Panc1 (cell line): ENCODE measurements around the gene TECPR2. TPM values are rescaled to one million over a fixed set of nuclear protein-coding genes. Genes with fewer than 3 reads are reported as not detected.

Experiments
- ATAC-seq: fragments of 200-7000 bp; cut with Tn5 transposase; 2 replicates; pipeline ENCODE4 v1.9.1; 2020; ENCODE audit warnings: mild to moderate bottlenecking, moderate library complexity
- BruUV-seq: library from RNA; stranded (reverse); fragments of 400-500 nt; replicated peaks from 2 replicates; lab custom pipeline; 2021; lab: Mats Ljungman, UMichigan
- CTCF ChIA-PET: fragments of 300-600 bp; sonication (Branson Sonifier 250); formaldehyde crosslinking; loops from one replicate; lab custom pipeline; 2022; ENCODE audit warnings: antibody characterized with exemption; lab: Charles Lee
- POLR2A ChIA-PET: fragments of 300-600 bp; sonication (Branson Sonifier 250); formaldehyde crosslinking; loops from one replicate; lab custom pipeline; 2022; ENCODE audit warnings: antibody characterized with exemption; lab: Charles Lee
- DNase-seq: peaks from one replicate; pipeline ENCODE4 v3.0.0-alpha.2; 2010; ENCODE audit warnings: low read depth, low spot score
- H3K27ac ChIP-seq: 2 replicates; pipeline ENCODE4 v1.5.1; 2011; ENCODE audit warnings: mild to moderate bottlenecking, low read length, inconsistent platforms
- H3K27me3 ChIP-seq: fragments of 200-500 bp; sonication (Bioruptor generic); 2 replicates; pipeline ENCODE4 v1.6.0; 2014; ENCODE audit warnings: low read length, inconsistent platforms; ENCODE audit not compliant: control insufficient read depth, insufficient read depth
- H3K36me3 ChIP-seq: fragments of 200-500 bp; sonication (Bioruptor generic); 2 replicates; pipeline ENCODE4 v1.5.1; 2014; ENCODE audit warnings: inconsistent platforms, mild to moderate bottlenecking, low read length, moderate library complexity; ENCODE audit not compliant: control insufficient read depth, insufficient read depth
- H3K4me1 ChIP-seq: 2 replicates; pipeline ENCODE4 v1.5.1; 2011; ENCODE audit warnings: inconsistent platforms, mild to moderate bottlenecking, low read length, moderate library complexity; ENCODE audit not compliant: control insufficient read depth, insufficient read depth
- H3K4me3 ChIP-seq, 2 experiments: 2 replicates each; pipeline ENCODE4 v1.5.1; 2011 to 2012; ENCODE audit warnings: low read depth in 2 of 2, low read length in 2 of 2, mild to moderate bottlenecking in 2 of 2, inconsistent platforms in 1 of 2, moderate library complexity in 1 of 2
- H3K9me3 ChIP-seq: fragments of 200-500 bp; sonication (Bioruptor generic); 2 replicates; pipeline ENCODE4 v1.5.1; 2014; ENCODE audit warnings: low read depth, mild to moderate bottlenecking, inconsistent platforms, low read length, moderate library complexity; ENCODE audit not compliant: control insufficient read depth, insufficient read depth
- CTCF ChIP-seq: fragments of 450-650 bp; IDR thresholded peaks from 2 replicates; pipeline ENCODE4 v1.5.1; 2017; ENCODE audit warnings: mild to moderate bottlenecking
- POLR2AphosphoS5 ChIP-seq: IDR thresholded peaks from 2 replicates; pipeline ENCODE4 v1.6.1; 2012; ENCODE audit warnings: mild to moderate bottlenecking, low read depth, low read length, moderate library complexity
- REST ChIP-seq, 2 experiments: IDR thresholded peaks; 2 replicates each; pipeline ENCODE4 v1.6.1; 2011 to 2012; ENCODE audit warnings: low read depth in 2 of 2, control low read depth in 1 of 2, low read length in 1 of 2, mild to moderate bottlenecking in 1 of 2, moderate library complexity in 1 of 2; ENCODE audit not compliant: insufficient read depth in 1 of 2
- SIN3A ChIP-seq: IDR thresholded peaks from 2 replicates; pipeline ENCODE4 v1.6.1; 2012; ENCODE audit warnings: low read depth, mild to moderate bottlenecking, low read length, moderate library complexity, borderline replicate concordance; ENCODE audit not compliant: insufficient read depth
- TCF7L2 ChIP-seq: IDR thresholded peaks from 2 replicates; pipeline ENCODE4 v1.6.1; 2011; ENCODE audit warnings: mild to moderate bottlenecking, low read depth, low read length, inconsistent platforms
- in situ Hi-C: cut with HindIII; loops from 2 replicates; pipeline ENCODE4 v1.10.0; 2016; ENCODE audit warnings: low sequenced_read_pairs, low pct_unique_long_range_greater_than_20kb
- intact Hi-C: fragments of 100-400 bp; cut with micrococcal nuclease; formaldehyde crosslinking; loops from one replicate; pipeline ENCODE4 v1.10.0; 2022; ENCODE audit not compliant: unreplicated experiment
- total RNA-seq: library from RNA; stranded (reverse); gene quantifications from one replicate; pipeline ENCODE4 v1.2.1, GENCODE V29; 2021; ENCODE audit not compliant: unreplicated experiment

Gene TECPR2
- total RNA-seq, 1 experiment from 2014 or later = 15.5 TPM

DNA sequence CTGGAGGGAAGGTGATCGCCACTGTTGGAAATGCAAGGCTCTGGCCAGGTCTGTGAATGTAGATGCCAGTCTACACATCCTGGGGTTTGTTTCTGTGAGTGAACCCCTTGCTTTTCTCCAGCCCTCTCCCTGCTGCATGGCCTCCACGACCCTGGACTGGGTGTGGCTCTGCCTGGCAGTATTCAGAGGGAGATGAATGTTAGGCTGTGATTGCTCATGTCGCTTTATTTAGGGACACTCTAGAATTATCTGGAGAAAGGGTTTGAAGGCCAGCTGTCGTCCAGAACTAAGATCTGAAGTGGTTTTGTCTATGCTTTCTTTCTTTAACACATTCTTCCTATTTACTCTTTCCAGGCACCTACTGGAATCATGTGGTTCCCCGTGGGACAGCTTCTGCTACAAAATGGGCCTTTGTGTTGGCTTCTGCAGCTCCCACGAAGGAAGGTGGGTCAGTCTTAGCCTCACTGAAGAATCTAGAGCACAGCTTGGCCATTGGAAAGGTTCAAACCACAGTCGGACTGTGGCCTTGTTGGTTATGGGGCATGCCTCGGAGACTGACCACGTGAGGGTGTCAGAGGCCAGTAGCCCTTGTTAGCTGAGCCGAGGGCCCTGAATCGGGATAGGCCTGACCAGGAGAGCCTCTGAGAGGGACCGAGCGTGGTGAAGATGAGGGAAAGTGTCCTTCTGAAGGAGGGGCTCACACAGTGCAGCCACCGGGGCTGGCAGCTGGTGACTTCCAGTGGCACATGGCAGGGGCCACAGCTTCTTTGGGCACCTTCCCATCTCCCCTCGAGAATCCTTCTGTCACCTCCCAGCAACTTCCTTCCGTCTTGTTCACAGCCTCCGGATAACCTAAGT, 87.7 kb downstream of the TECPR2 start:
- Histone ChIP-seq H3K27ac (no peak overlapping the region), H3K9me3 (no peaks in the 10 kb centered on the region), H3K36me3 (no peaks in the 10 kb centered on the region), H3K27me3 (no peaks in the 10 kb centered on the region), H3K4me3 (no peak overlapping the region), H3K4me1 (no peaks in the 10 kb centered on the region)
- ATAC-seq (no peak), DNase-seq (no peak)
- in situ Hi-C loops = no loop called here
- ChIA-PET CTCF (no interaction called here), POLR2A (no interaction called here)
- TF ChIP-seq TCF7L2 = no peak
- TF ChIP-seq SIN3A = no peak
- no peak for TF ChIP-seq POLR2AphosphoS5
- no peak for TF ChIP-seq CTCF
- TF ChIP-seq REST (IDR thresholded peaks at IDR 0.05; ENCODE audit: insufficient read depth in 1 of 2, low read depth in 2 of 2, low read length in 1 of 2) = no peak
- no TSS peak for BruUV-seq
- intact Hi-C loops = no loop called here

DNA sequence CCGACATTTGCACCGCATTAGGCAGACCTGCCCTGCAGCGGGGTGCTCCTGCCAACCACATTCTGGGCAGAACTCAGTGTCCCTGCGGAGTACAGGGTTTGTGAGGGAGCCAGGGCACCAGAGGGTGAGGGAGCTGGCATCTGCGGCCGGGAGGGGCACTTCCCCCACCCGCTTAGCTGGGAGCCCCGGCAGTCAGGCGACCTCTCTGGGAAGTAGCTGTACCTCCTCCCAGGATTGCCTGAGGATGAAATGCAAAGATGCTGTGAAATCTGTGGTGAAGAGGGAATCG, 88.3 kb downstream of the TECPR2 start:
- no peaks in the 10 kb centered on the region for H3K36me3 ChIP-seq
- DNase-seq (no peak), ATAC-seq (no peak)
- in situ Hi-C loops (no loop called here), intact Hi-C loops (no loop called here)
- no peak overlapping the region for H3K27ac ChIP-seq
- H3K4me3 ChIP-seq = no peak overlapping the region
- ChIA-PET POLR2A (no interaction called here), CTCF (no interaction called here)
- H3K27me3 ChIP-seq = no peaks in the 10 kb centered on the region
- no TSS peak for BruUV-seq
- H3K9me3 ChIP-seq = no peaks in the 10 kb centered on the region
- no peak for TF ChIP-seq POLR2AphosphoS5
- no peak for TF ChIP-seq REST (IDR thresholded peaks at IDR 0.05; ENCODE audit: insufficient read depth in 1 of 2, low read depth in 2 of 2, low read length in 1 of 2)
- TF ChIP-seq CTCF = no peak
- TF ChIP-seq SIN3A = no peak
- no peak for TF ChIP-seq TCF7L2
- H3K4me1 ChIP-seq = no peaks in the 10 kb centered on the region
